Neuronal stem cell (in vitro differentiated cells): Measurements from ENCODE around the gene CACNG4.

ENCODE experiments used
- DNase-seq: peaks from one replicate; pipeline ENCODE4 v3.0.0-alpha.2; 2013; ENCODE audit warnings: low spot score
- H2AFZ ChIP-seq: one replicate; pipeline ENCODE4 v1.6.1; 2013; ENCODE audit warnings: mild to moderate bottlenecking, low read length, inconsistent platforms
- H2AK5ac ChIP-seq: 2 replicates; pipeline ENCODE4 v1.6.1; 2013; ENCODE audit warnings: low read depth, mild to moderate bottlenecking, inconsistent platforms, low read length, moderate library complexity, mixed read lengths
- H2BK120ac ChIP-seq: 2 replicates; pipeline ENCODE4 v1.6.1; 2013; ENCODE audit warnings: low read depth, mild to moderate bottlenecking, inconsistent platforms, low read length, moderate library complexity, mixed read lengths
- H2BK12ac ChIP-seq: one replicate; pipeline ENCODE4 v1.6.1; 2013; ENCODE audit warnings: low read length, inconsistent platforms
- H2BK15ac ChIP-seq: 2 replicates; pipeline ENCODE4 v1.6.1; 2013; ENCODE audit warnings: mild to moderate bottlenecking, low read length, inconsistent platforms, mixed read lengths
- H2BK5ac ChIP-seq: one replicate; pipeline ENCODE4 v1.6.1; 2013; ENCODE audit warnings: inconsistent platforms, mild to moderate bottlenecking, low read length, moderate library complexity
- H3K14ac ChIP-seq: one replicate; pipeline ENCODE4 v1.6.1; 2013; ENCODE audit warnings: low read length, inconsistent platforms
- H3K18ac ChIP-seq: 2 replicates; pipeline ENCODE4 v1.6.1; 2013; ENCODE audit warnings: low read length, inconsistent platforms
- H3K23ac ChIP-seq: 2 replicates; pipeline ENCODE4 v1.6.1; 2013; ENCODE audit warnings: low read depth, mild to moderate bottlenecking, mixed read lengths, low read length, inconsistent platforms; ENCODE audit not compliant: poor library complexity
- H3K27ac ChIP-seq: replicated peaks from 3 replicates; pipeline ENCODE4 v1.5.1; 2013; ENCODE audit warnings: low read length, inconsistent platforms
- H3K27me3 ChIP-seq, 3 experiments: 2 replicates each; pipeline ENCODE4 v1.6.1; 2013; ENCODE audit warnings: low read length in 3 of 3, mild to moderate bottlenecking in 2 of 3, inconsistent platforms in 1 of 3, low read depth in 1 of 3, mixed read lengths in 1 of 3, moderate library complexity in 1 of 3; ENCODE audit not compliant: control insufficient read depth in 3 of 3, insufficient read depth in 3 of 3
- H3K36me3 ChIP-seq, 2 donors: replicated peaks in 1 of 2; 2 replicates each; pipeline ENCODE4 v1.6.1; 2013; ENCODE audit warnings: low read length in 2 of 2; ENCODE audit not compliant: control insufficient read depth in 2 of 2, insufficient read depth in 2 of 2
- H3K4ac ChIP-seq: 2 replicates; pipeline ENCODE4 v1.6.1; 2013; ENCODE audit warnings: inconsistent platforms, mild to moderate bottlenecking, low read length, moderate library complexity
- H3K4me1 ChIP-seq, 2 donors: 1 replicate in 1 of 2; 2 replicates in 1 of 2; pipeline ENCODE4 v1.6.1; 2013; ENCODE audit warnings: low read length in 2 of 2, low read depth in 1 of 2; ENCODE audit not compliant: control insufficient read depth in 2 of 2, insufficient read depth in 1 of 2
- H3K4me2 ChIP-seq: one replicate; pipeline ENCODE4 v1.6.1; 2013; ENCODE audit warnings: mild to moderate bottlenecking, low read length, inconsistent platforms; ENCODE audit not compliant: insufficient read depth, poor library complexity, severe bottlenecking
- H3K4me3 ChIP-seq, 2 donors: 2 replicates each; pipeline ENCODE4 v1.5.1; 2013; ENCODE audit warnings: low read length in 2 of 2, mild to moderate bottlenecking in 2 of 2, inconsistent platforms in 1 of 2, moderate library complexity in 1 of 2
- H3K79me1 ChIP-seq: one replicate; pipeline ENCODE4 v1.6.1; 2013; ENCODE audit warnings: low read depth, mild to moderate bottlenecking, inconsistent platforms, low read length, moderate library complexity
- H3K9ac ChIP-seq: one replicate; pipeline ENCODE4 v1.6.1; 2013; ENCODE audit warnings: mild to moderate bottlenecking, low read depth, low read length, inconsistent platforms; ENCODE audit not compliant: poor library complexity
- H3K9me3 ChIP-seq, 2 donors: replicated peaks in 1 of 2; 2 replicates each; pipeline versions ENCODE3 to v1.6.1; 2013; ENCODE audit warnings: low read length in 2 of 2, mild to moderate bottlenecking in 2 of 2, inconsistent platforms in 1 of 2, low read depth in 1 of 2, mixed read lengths in 1 of 2, moderate library complexity in 1 of 2; ENCODE audit not compliant: control insufficient read depth in 2 of 2, insufficient read depth in 1 of 2
- H4K8ac ChIP-seq: one replicate; pipeline ENCODE4 v1.6.1; 2013; ENCODE audit warnings: low read depth, mild to moderate bottlenecking, inconsistent platforms, low read length, moderate library complexity
- H4K91ac ChIP-seq: one replicate; pipeline ENCODE4 v1.6.1; 2013; ENCODE audit warnings: low read length, low read depth, mild to moderate bottlenecking, inconsistent platforms; ENCODE audit not compliant: poor library complexity
- WGBS, 2 donors: extraction: QIAGEN DNeasy Blood & Tissue Kit; methylation state at CpG; one replicate each; pipeline ENCODE4 v1.1.7; 2013; ENCODE audit warnings: missing lambda C conversion rate in 2 of 2, mixed read lengths in 1 of 2; ENCODE audit not compliant: insufficient read length in 2 of 2, insufficient replicate concordance in 1 of 2; ENCODE audit errors: extremely low coverage in 2 of 2; 5-methylcytosine and 5-hydroxymethylcytosine counted together

Gene CACNG4

GRCh38 chr17:67041531-67041930 lies 77.0 kb downstream of the CACNG4 start:
- H3K9ac ChIP-seq = no peak overlapping the region
- no peak for DNase-seq
- H2BK5ac ChIP-seq = no peak overlapping the region
- H3K23ac ChIP-seq = no peak overlapping the region
- no peak overlapping the region for H3K14ac ChIP-seq
- no peak overlapping the region for H2AFZ ChIP-seq
- no peak overlapping the region for H3K18ac ChIP-seq
- H4K91ac ChIP-seq = no peak overlapping the region
- no peaks in the 10 kb centered on the region for H3K9me3 ChIP-seq
- H3K27me3 ChIP-seq = peaks cover 0 to 7% (median 0%) of the 10 kb centered on the region in 3 experiments
- no peak overlapping the region for H2BK120ac ChIP-seq
- no peak overlapping the region for H3K4me3 ChIP-seq
- no peak overlapping the region for H3K4me2 ChIP-seq
- no peak overlapping the region for H2BK12ac ChIP-seq
- no peaks in the 10 kb centered on the region for H3K4me1 ChIP-seq
- H3K79me1 ChIP-seq = no peaks in the 10 kb centered on the region
- no CpG with 5 or more reads among the region's 7 CpGs for WGBS, 2 donors
- no peak overlapping the region for H2BK15ac ChIP-seq
- no peaks in the 10 kb centered on the region for H3K36me3 ChIP-seq
- no peak overlapping the region for H3K4ac ChIP-seq
- no peak overlapping the region for H3K27ac ChIP-seq
- H4K8ac ChIP-seq = no peak overlapping the region
- no peak overlapping the region for H2AK5ac ChIP-seq

GRCh38 chr17:67041941-67042899 lies 77.7 kb downstream of the CACNG4 start:
- no CpG with 5 or more reads among the region's 11 CpGs for WGBS, 2 donors
- no peak overlapping the region for H3K4me3 ChIP-seq
- peaks cover 0 to 7% (median 0%) of the 10 kb centered on the region in 3 experiments for H3K27me3 ChIP-seq
- no peaks in the 10 kb centered on the region for H3K4me1 ChIP-seq
- H2BK15ac ChIP-seq = no peak overlapping the region
- no peak overlapping the region for H4K8ac ChIP-seq
- H3K4ac ChIP-seq = no peak overlapping the region
- no peak overlapping the region for H2BK120ac ChIP-seq
- H2AK5ac ChIP-seq = no peak overlapping the region
- no peak overlapping the region for H3K9ac ChIP-seq
- H3K27ac ChIP-seq = no peak overlapping the region
- no peak for DNase-seq
- H2BK12ac ChIP-seq = no peak overlapping the region
- no peak overlapping the region for H3K4me2 ChIP-seq
- H2BK5ac ChIP-seq = no peak overlapping the region
- no peak overlapping the region for H3K14ac ChIP-seq
- peaks cover 0 to under 1% of the 10 kb centered on the region in 2 donors for H3K9me3 ChIP-seq
- H3K23ac ChIP-seq = no peak overlapping the region
- no peak overlapping the region for H4K91ac ChIP-seq
- no peak overlapping the region for H3K18ac ChIP-seq
- H3K79me1 ChIP-seq = no peaks in the 10 kb centered on the region
- H2AFZ ChIP-seq = no peak overlapping the region
- H3K36me3 ChIP-seq = no peaks in the 10 kb centered on the region

GRCh38 chr17:67043283-67043682 lies 78.8 kb downstream of the CACNG4 start:
- no peak overlapping the region for H4K8ac ChIP-seq
- no peak overlapping the region for H4K91ac ChIP-seq
- no peaks in the 10 kb centered on the region for H3K4me1 ChIP-seq
- peaks cover 0 to 7% (median 0%) of the 10 kb centered on the region in 3 experiments for H3K27me3 ChIP-seq
- H3K79me1 ChIP-seq = no peaks in the 10 kb centered on the region
- no peak overlapping the region for H3K14ac ChIP-seq
- H2BK120ac ChIP-seq = no peak overlapping the region
- no peak overlapping the region for H3K4me3 ChIP-seq
- H3K9me3 ChIP-seq = peaks cover 2 to 9% of the 10 kb centered on the region in 2 donors
- no peak overlapping the region for H2BK12ac ChIP-seq
- no peak overlapping the region for H3K4ac ChIP-seq
- no peak overlapping the region for H3K23ac ChIP-seq
- H2AK5ac ChIP-seq = no peak overlapping the region
- H3K4me2 ChIP-seq = no peak overlapping the region
- no peak overlapping the region for H2BK15ac ChIP-seq
- no peak overlapping the region for H3K18ac ChIP-seq
- no peaks in the 10 kb centered on the region for H3K36me3 ChIP-seq
- no peak overlapping the region for H2BK5ac ChIP-seq
- H2AFZ ChIP-seq = no peak overlapping the region
- no CpG with 5 or more reads among the region's 12 CpGs for WGBS, 2 donors
- no peak for DNase-seq
- H3K9ac ChIP-seq = no peak overlapping the region
- H3K27ac ChIP-seq = no peak overlapping the region

GRCh38 chr17:67044016-67044772 lies 79.7 kb downstream of the CACNG4 start, which contains the start of gene CACNG1:
CACNG1 (plus strand) TSS chr17:67044554; CDS start chr17:67044661, 107 bp downstream.
- H2BK5ac ChIP-seq = no peak within 1 kb of the TSS
- H2AFZ ChIP-seq = no peak within 1 kb of the TSS
- H3K4me2 ChIP-seq = no peak within 1 kb of the TSS
- no peak within 1 kb of the TSS for H2BK120ac ChIP-seq
- H4K8ac ChIP-seq = no peak within 1 kb of the TSS
- H3K18ac ChIP-seq = peak within 1 kb of the TSS; percentile 50
- no peak within 1 kb of the TSS for H3K14ac ChIP-seq
- peak within 1 kb of the TSS; percentile 6 for H3K23ac ChIP-seq
- no peaks in the 10 kb centered on the region for H3K4me1 ChIP-seq
- no CpG with 5 or more reads among the region's 32 CpGs for WGBS, 2 donors
- no peak within 1 kb of the TSS for H2AK5ac ChIP-seq
- H2BK12ac ChIP-seq = no peak within 1 kb of the TSS
- no peak for DNase-seq
- H3K9ac ChIP-seq = no peak within 1 kb of the TSS
- no peak within 1 kb of the TSS for H3K27ac ChIP-seq
- H3K4me3 ChIP-seq = no peak within 1 kb of the TSS
- H3K36me3 ChIP-seq = no peaks in the 10 kb centered on the region
- H3K4ac ChIP-seq = no peak within 1 kb of the TSS
- peaks cover 0 to 7% (median 0%) of the 10 kb centered on the region in 3 experiments for H3K27me3 ChIP-seq
- H3K9me3 ChIP-seq = peaks cover 4 to 9% of the 10 kb centered on the region in 2 donors
- no peak within 1 kb of the TSS for H4K91ac ChIP-seq
- H2BK15ac ChIP-seq = peak within 1 kb of the TSS; percentile 15
- no peaks in the 10 kb centered on the region for H3K79me1 ChIP-seq
